Activated CD4-positive, alpha-beta T cell treated with anti-CD3 and anti-CD28 coated beads for 36 hours (primary cell): ENCODE data around the gene STX8. TPM values are rescaled to one million over a fixed set of nuclear protein-coding genes. Genes with fewer than 3 reads are reported as not detected.
A peak's percentile ranks its signal among the peaks of the same experiment; 100 is the strongest.
"Not testable (repeated sequence)": the region's sequence is repeated elsewhere in the genome, so short reads cannot be mapped to it uniquely, and the experiment has no call there.

Experiments
- ATAC-seq: fragments of 200-7000 bp; cut with Tn5 transposase; one replicate; pipeline ENCODE4 v1.10.0; 2021; ENCODE audit warnings: mild to moderate bottlenecking, moderate library complexity
- CTCF ChIA-PET: fragments of 350-600 bp; sonication (Branson Sonifier 250); formaldehyde crosslinking; loops from one replicate; lab custom pipeline; 2021; ENCODE audit warnings: antibody characterized with exemption; lab: Charles Lee
- POLR2A ChIA-PET: fragments of 350-600 bp; sonication (Branson Sonifier 250); formaldehyde crosslinking; loops from one replicate; lab custom pipeline; 2021; ENCODE audit warnings: antibody characterized with exemption, inconsistent platforms; lab: Charles Lee
- DNase-seq: peaks from one replicate; pipeline ENCODE4 v3.0.0-alpha.2; 2020
- H3K27ac Mint-ChIP-seq: one replicate; pipeline ENCODE4 v1.8.0; 2021; ENCODE audit warnings: mixed read lengths
- H3K27me3 Mint-ChIP-seq: one replicate; pipeline ENCODE4 v1.8.0; 2021; ENCODE audit warnings: mixed read lengths
- H3K36me3 Mint-ChIP-seq: one replicate; pipeline ENCODE4 v1.8.0; 2021; ENCODE audit warnings: low read depth, mixed read lengths
- H3K4me1 Mint-ChIP-seq: one replicate; pipeline ENCODE4 v1.8.0; 2021; ENCODE audit warnings: mixed read lengths
- H3K4me3 Mint-ChIP-seq: one replicate; pipeline ENCODE4 v1.8.0; 2021; ENCODE audit warnings: mild to moderate bottlenecking, moderate library complexity, mixed read lengths
- H3K9me3 Mint-ChIP-seq: one replicate; pipeline ENCODE4 v1.8.0; 2021; ENCODE audit warnings: low read depth, mixed read lengths
- intact Hi-C, 2 experiments: fragments of 100-400 bp; cut with DNase I in 1 of 2; cut with micrococcal nuclease in 1 of 2; formaldehyde crosslinking; loops; one replicate each; pipeline versions ENCODE4 v1.14.2 to v1.15.1; 2022 to 2024; cut with DNase I, micrococcal nuclease
- total RNA-seq, 2 experiments: library from RNA; stranded (reverse); gene quantifications; one replicate each; pipeline ENCODE4 v1.2.3, GENCODE V29; 2021

The STX8 gene
- total RNA-seq, 2 experiments from 2014 or later = 65.7 to 87.7 TPM

- Mint-ChIP-seq H3K36me3 (peaks cover 5% of the 10 kb centered on the region), H3K9me3 (no peaks in the 10 kb centered on the region), H3K4me3 (no peak overlapping the region), H3K27ac (no peak overlapping the region), H3K4me1 (no peaks in the 10 kb centered on the region), H3K27me3 (no peaks in the 10 kb centered on the region)
- DNase-seq (no peak), ATAC-seq (no peak)
- POLR2A ChIA-PET = no interaction called here
- intact Hi-C loops = loop anchor here in 1 of 2 experiments (10.0 kb wide), 1 partner anchor 562 kb away; no protein-coding TSS in a partner anchor
- CTCF ChIA-PET = interaction anchor here (1.2 kb wide), 1 partner anchor 20 kb away, joined by 4 read pairs; no protein-coding TSS in a partner anchor
These were observed 18.4 kb downstream of the STX8 start for GRCh38 chr17:9557161-9557755.

- ATAC-seq (peak; percentile 47), DNase-seq (peak; percentile 76)
- H3K27me3 Mint-ChIP-seq, H3K27ac Mint-ChIP-seq, H3K36me3 Mint-ChIP-seq, H3K4me1 Mint-ChIP-seq, H3K4me3 Mint-ChIP-seq, H3K9me3 Mint-ChIP-seq: not testable (repeated sequence)
- CTCF ChIA-PET = interaction anchor here (0.6 to 1.6 kb wide), 5 partner anchors 9 to 560 kb away, joined by 3 read pairs; no protein-coding TSS in a partner anchor
- intact Hi-C loops = loop anchor here in 1 of 2 experiments (10.0 kb wide), 1 partner anchor 560 kb away; no protein-coding TSS in a partner anchor
- POLR2A ChIA-PET = interaction anchor here (0.7 kb wide), 1 partner anchor 150 kb away, joined by 7 read pairs; no protein-coding TSS in a partner anchor
These were observed 20.9 kb downstream of the STX8 start for GRCh38 chr17:9554715-9555114.

GRCh38 chr17:9553596-9553995, 22.0 kb downstream of the STX8 start:
- H3K9me3 Mint-ChIP-seq = no peaks in the 10 kb centered on the region
- ATAC-seq (no peak), DNase-seq (no peak)
- no peak overlapping the region for H3K27ac Mint-ChIP-seq
- peaks cover 7% of the 10 kb centered on the region for H3K36me3 Mint-ChIP-seq
- no peaks in the 10 kb centered on the region for H3K27me3 Mint-ChIP-seq
- ChIA-PET POLR2A (no interaction called here), CTCF (interaction anchor here (0.5 to 1.4 kb wide), 2 partner anchors 16 to 202 kb away, joined by 3 read pairs; no protein-coding TSS in a partner anchor)
- H3K4me1 Mint-ChIP-seq = peaks cover 6% of the 10 kb centered on the region
- no peak overlapping the region for H3K4me3 Mint-ChIP-seq
- intact Hi-C loops = loop anchor here in 1 of 2 experiments (10.0 kb wide), 1 partner anchor 559 kb away; no protein-coding TSS in a partner anchor

- CTCF ChIA-PET = interaction anchor here (0.5 kb wide), 1 partner anchor 202 kb away, joined by 3 read pairs; no protein-coding TSS in a partner anchor
- H3K27me3 Mint-ChIP-seq = no peaks in the 10 kb centered on the region
- peaks cover 7% of the 10 kb centered on the region for H3K36me3 Mint-ChIP-seq
- H3K4me1 Mint-ChIP-seq = peaks cover 6% of the 10 kb centered on the region
- H3K27ac Mint-ChIP-seq = no peak overlapping the region
- DNase-seq = no peak
- intact Hi-C loops = loop anchor here in 1 of 2 experiments (10.0 kb wide), 1 partner anchor 558 kb away; no protein-coding TSS in a partner anchor
- POLR2A ChIA-PET = no interaction called here
- no peaks in the 10 kb centered on the region for H3K9me3 Mint-ChIP-seq
- ATAC-seq = no peak
- no peak overlapping the region for H3K4me3 Mint-ChIP-seq
These were observed 22.4 kb downstream of the STX8 start for GRCh38 chr17:9553181-9553580.

GRCh38 chr17:9549215-9549614, 26.4 kb downstream of the STX8 start:
- ATAC-seq (peak; percentile 80), DNase-seq (no peak)
- Mint-ChIP-seq H3K27ac (no peak overlapping the region), H3K9me3 (no peaks in the 10 kb centered on the region), H3K4me3 (no peak overlapping the region), H3K36me3 (peaks cover 11% of the 10 kb centered on the region), H3K27me3 (no peaks in the 10 kb centered on the region), H3K4me1 (peaks cover 6% of the 10 kb centered on the region)
- intact Hi-C loops = no loop called here
- CTCF ChIA-PET = interaction anchor here (0.5 to 1.2 kb wide), 3 partner anchors 20 to 64 kb away, joined by 3 to 4 read pairs (median 4); partner anchors contain the start of gene CFAP52
- POLR2A ChIA-PET = no interaction called here

GRCh38 chr17:9544221-9544620, 31.4 kb downstream of the STX8 start:
- POLR2A ChIA-PET = no interaction called here

GRCh38 chr17:9541718-9542117, 33.9 kb downstream of the STX8 start:
- DNase-seq (no peak), ATAC-seq (no peak)
- ChIA-PET CTCF (interaction anchor here (0.6 to 1.4 kb wide), 3 partner anchors 13 to 128 kb away, joined by 3 to 5 read pairs (median 4); no protein-coding TSS in a partner anchor), POLR2A (no interaction called here)
- intact Hi-C loops = no loop called here
- Mint-ChIP-seq H3K4me3 (no peak overlapping the region), H3K9me3 (no peaks in the 10 kb centered on the region), H3K27me3 (no peaks in the 10 kb centered on the region), H3K27ac (no peak overlapping the region), H3K36me3 (peaks cover 16% of the 10 kb centered on the region), H3K4me1 (no peaks in the 10 kb centered on the region)

More at GRCh38 chr17:9544221-9544620, 31.4 kb downstream of the STX8 start:
- Mint-ChIP-seq H3K36me3 (peaks cover 14% of the 10 kb centered on the region), H3K9me3 (no peaks in the 10 kb centered on the region), H3K4me3 (no peak overlapping the region), H3K4me1 (peaks cover under 1% of the 10 kb centered on the region), H3K27ac (no peak overlapping the region), H3K27me3 (no peaks in the 10 kb centered on the region)
- ATAC-seq (no peak), DNase-seq (no peak)
- intact Hi-C loops = no loop called here
- CTCF ChIA-PET = interaction anchor here (0.5 kb wide), 1 partner anchor 292 kb away, joined by 4 read pairs; no protein-coding TSS in a partner anchor

- Mint-ChIP-seq H3K4me1 (no peaks in the 10 kb centered on the region), H3K36me3 (peaks cover 12% of the 10 kb centered on the region), H3K9me3 (no peaks in the 10 kb centered on the region), H3K27me3 (no peaks in the 10 kb centered on the region), H3K27ac (no peak overlapping the region), H3K4me3 (no peak overlapping the region)
- no peak for ATAC-seq
- intact Hi-C loops = no loop called here
- no peak for DNase-seq
- ChIA-PET POLR2A (no interaction called here), CTCF (interaction anchor here (0.6 kb wide), 1 partner anchor 487 kb away, joined by 3 read pairs; no protein-coding TSS in a partner anchor)
These were observed 37.0 kb downstream of the STX8 start for GRCh38 chr17:9538626-9539025.

- ChIA-PET POLR2A (no interaction called here), CTCF (interaction anchor here (1.3 kb wide), 1 partner anchor 15 kb away, joined by 6 read pairs; no protein-coding TSS in a partner anchor)
These were observed 38.3 kb downstream of the STX8 start for GRCh38 chr17:9537177-9537776.

GRCh38 chr17:9536061-9536460, 39.6 kb downstream of the STX8 start:
- ChIA-PET CTCF (interaction anchor here (0.7 kb wide), 1 partner anchor 528 kb away, joined by 4 read pairs; no protein-coding TSS in a partner anchor), POLR2A (no interaction called here)
- DNase-seq (no peak), ATAC-seq (no peak)
- Mint-ChIP-seq H3K4me1 (no peaks in the 10 kb centered on the region), H3K9me3 (no peaks in the 10 kb centered on the region), H3K27me3 (no peaks in the 10 kb centered on the region), H3K36me3 (peaks cover 11% of the 10 kb centered on the region), H3K27ac (no peak overlapping the region), H3K4me3 (no peak overlapping the region)
- intact Hi-C loops = no loop called here

More at GRCh38 chr17:9537177-9537776, 38.3 kb downstream of the STX8 start:
- ATAC-seq (no peak), DNase-seq (no peak)
- Mint-ChIP-seq H3K27ac (no peak overlapping the region), H3K27me3 (no peaks in the 10 kb centered on the region), H3K4me1 (no peaks in the 10 kb centered on the region), H3K4me3 (no peak overlapping the region), H3K36me3 (peaks cover 12% of the 10 kb centered on the region), H3K9me3 (no peaks in the 10 kb centered on the region)
- intact Hi-C loops = no loop called here

- ATAC-seq (no peak), DNase-seq (no peak)
- no peaks in the 10 kb centered on the region for H3K36me3 Mint-ChIP-seq
- H3K27ac Mint-ChIP-seq = no peak overlapping the region
- H3K9me3 Mint-ChIP-seq = no peaks in the 10 kb centered on the region
- ChIA-PET CTCF (no interaction called here), POLR2A (no interaction called here)
- H3K4me3 Mint-ChIP-seq = no peak overlapping the region
- H3K27me3 Mint-ChIP-seq = no peaks in the 10 kb centered on the region
- intact Hi-C loops = no loop called here
- peaks cover 12% of the 10 kb centered on the region for H3K4me1 Mint-ChIP-seq
These were observed 42.2 kb downstream of the STX8 start for GRCh38 chr17:9533441-9533840.
